Right renal pelvis (tissue), 4 donors: Measurements from ENCODE around the gene ANAPC1. TPM values are rescaled to one million over a fixed set of nuclear protein-coding genes. Genes with fewer than 3 reads are reported as not detected.
A peak's percentile ranks its signal among the peaks of the same experiment; 100 is the strongest.
"Not testable (repeated sequence)": the region's sequence is repeated elsewhere in the genome, so short reads cannot be mapped to it uniquely, and the experiment has no call there.

ENCODE experiments used
- DNase-seq, 4 donors: peaks; one replicate each; pipeline ENCODE4 v3.0.0-alpha.2; 2013; ENCODE audit warnings: low read depth in 4 of 4, low spot score in 3 of 4, missing footprints in 1 of 4
- polyA plus RNA-seq, 4 donors: library from polyadenylated mRNA; unstranded; fragments of 120-200 nt; gene quantifications; one replicate each; pipeline ENCODE4 v1.2.1, GENCODE V29; 2013; ENCODE audit not compliant: insufficient read length in 4 of 4

The ANAPC1 gene
- polyA plus RNA-seq, 4 donors, result 30.8 to 32.6 (median 31.4) TPM

GRCh38 chr2:111904726-111905474, 20.9 kb upstream of the ANAPC1 start:
- no peak for DNase-seq

GRCh38 chr2:111903930-111904439, 20.0 kb upstream of the ANAPC1 start:
- no peak for DNase-seq

- no peak for DNase-seq
These were observed 19.5 kb upstream of the ANAPC1 start for GRCh38 chr2:111903516-111903915.

GRCh38 chr2:111900859-111901258, 16.9 kb upstream of the ANAPC1 start:
- no peak for DNase-seq

- no peak for DNase-seq
These were observed 14.9 kb upstream of the ANAPC1 start for GRCh38 chr2:111898703-111899514.

GRCh38 chr2:111897924-111898702, 14.1 kb upstream of the ANAPC1 start, which contains the start of gene MERTK:
Gene MERTK (plus strand): TSS chr2:111898607. CDS start chr2:111898736, 129 bp downstream.
- DNase-seq, result peak; percentile 84 to 88 (median 86)

- no peak for DNase-seq
These were observed 13.6 kb upstream of the ANAPC1 start for GRCh38 chr2:111897630-111897923.

GRCh38 chr2:111896576-111896975, 12.6 kb upstream of the ANAPC1 start:
- no peak for DNase-seq

- no peak for DNase-seq
These were observed 12.0 kb upstream of the ANAPC1 start for GRCh38 chr2:111896024-111896423.

GRCh38 chr2:111884592-111884964, 585 bp upstream of the ANAPC1 start:
- DNase-seq, result no peak

- not testable (repeated sequence) for DNase-seq
These were observed 11.2 kb downstream of the ANAPC1 start for GRCh38 chr2:111872806-111873205.

- not testable (repeated sequence) for DNase-seq
These were observed 18.9 kb downstream of the ANAPC1 start for GRCh38 chr2:111865124-111865523.

GRCh38 chr2:111860005-111860404, 24.0 kb downstream of the ANAPC1 start:
- DNase-seq, result not testable (repeated sequence)

GRCh38 chr2:111852544-111852943, 31.4 kb downstream of the ANAPC1 start:
- not testable (repeated sequence) for DNase-seq

GRCh38 chr2:111850646-111851045, 33.3 kb downstream of the ANAPC1 start:
- DNase-seq, result not testable (repeated sequence)

- not testable (repeated sequence) for DNase-seq
These were observed 44.2 kb downstream of the ANAPC1 start for GRCh38 chr2:111839625-111840282.

GRCh38 chr2:111838992-111839391, 45.0 kb downstream of the ANAPC1 start:
- DNase-seq, result not testable (repeated sequence)

- not testable (repeated sequence) for DNase-seq
These were observed 49.8 kb downstream of the ANAPC1 start for GRCh38 chr2:111834221-111834620.

GRCh38 chr2:111830479-111830878, 53.5 kb downstream of the ANAPC1 start:
- DNase-seq, result not testable (repeated sequence)

- DNase-seq, result not testable (repeated sequence)
These were observed 55.7 kb downstream of the ANAPC1 start for GRCh38 chr2:111828217-111828766.
